CD4-positive, alpha-beta T cell (primary cell): ENCODE data around the gene SYT13. TPM values are rescaled to one million over a fixed set of nuclear protein-coding genes. Genes with fewer than 3 reads are reported as not detected.

Experiments
- ATAC-seq: fragments of 200-7000 bp; cut with Tn5 transposase; one replicate; pipeline ENCODE4 v1.10.0; 2022; ENCODE audit warnings: mild to moderate bottlenecking; ENCODE audit not compliant: poor library complexity
- CTCF ChIA-PET: fragments of 350-600 bp; sonication (Branson Sonifier 250); formaldehyde crosslinking; loops from one replicate; lab custom pipeline; 2021; ENCODE audit warnings: antibody characterized with exemption, inconsistent platforms; lab: Charles Lee
- POLR2A ChIA-PET: fragments of 350-600 bp; sonication (Branson Sonifier 250); formaldehyde crosslinking; loops from one replicate; lab custom pipeline; 2021; ENCODE audit warnings: antibody characterized with exemption, inconsistent platforms; lab: Charles Lee
- DNase-seq, 14 experiments: peaks; one replicate each; pipeline ENCODE4 v3.0.0-alpha.2; 2013 to 2020; ENCODE audit warnings: mixed read lengths in 2 of 14
- H3K27ac ChIP-seq, 2 donors: one replicate each; pipeline versions ENCODE4 v1.5.1 to v1.7.0; 2013; ENCODE audit warnings: low read length in 2 of 2, low read depth in 1 of 2, mild to moderate bottlenecking in 1 of 2
- H3K27me3 ChIP-seq, 2 experiments: 1 replicate in 1 of 2; 2 replicates in 1 of 2; pipeline versions ENCODE4 v1.6.1 to v1.7.0; 2013; ENCODE audit warnings: low read length in 2 of 2, control low read depth in 1 of 2, mild to moderate bottlenecking in 1 of 2, moderate library complexity in 1 of 2; ENCODE audit not compliant: insufficient read depth in 2 of 2, control insufficient read depth in 1 of 2
- H3K36me3 ChIP-seq: one replicate; pipeline ENCODE4 v1.6.1; 2013; ENCODE audit warnings: low read length, control low read depth; ENCODE audit not compliant: insufficient read depth
- H3K4me1 ChIP-seq: one replicate; pipeline ENCODE4 v1.6.1; 2013; ENCODE audit warnings: low read length, control low read depth; ENCODE audit not compliant: insufficient read depth
- H3K4me3 ChIP-seq: one replicate; pipeline ENCODE4 v1.5.1; 2013; ENCODE audit warnings: mild to moderate bottlenecking, low read length, moderate library complexity
- H3K9me3 ChIP-seq, 2 experiments: 1 replicate in 1 of 2; 2 replicates in 1 of 2; pipeline versions ENCODE4 v1.6.1 to v1.7.0; 2013; ENCODE audit warnings: low read length in 2 of 2, mild to moderate bottlenecking in 2 of 2, control low read depth in 1 of 2, moderate library complexity in 1 of 2; ENCODE audit not compliant: control insufficient read depth in 1 of 2, insufficient read depth in 1 of 2
- H3K27ac Mint-ChIP-seq: one replicate; pipeline ENCODE4 v1.8.0; 2020; ENCODE audit warnings: mixed read lengths
- H3K27me3 Mint-ChIP-seq: one replicate; pipeline ENCODE4 v1.8.0; 2021; ENCODE audit warnings: mixed read lengths
- H3K36me3 Mint-ChIP-seq: one replicate; pipeline ENCODE4 v1.8.0; 2021; ENCODE audit warnings: low read depth, mixed read lengths
- H3K4me1 Mint-ChIP-seq: one replicate; pipeline ENCODE4 v1.8.0; 2021; ENCODE audit warnings: low read depth, mixed read lengths
- H3K4me3 Mint-ChIP-seq: one replicate; pipeline ENCODE4 v1.8.0; 2020; ENCODE audit warnings: mild to moderate bottlenecking, mixed read lengths
- H3K9me3 Mint-ChIP-seq: one replicate; pipeline ENCODE4 v1.8.0; 2020; ENCODE audit warnings: mixed read lengths
- intact Hi-C, 2 experiments: fragments of 100-400 bp; cut with DNase I in 1 of 2; cut with micrococcal nuclease in 1 of 2; formaldehyde crosslinking; loops; one replicate each; pipeline versions ENCODE4 v1.15.1 to v1.9.0; 2023 to 2025; cut with DNase I, micrococcal nuclease
- total RNA-seq, 174 experiments: library from RNA in 2 of 174; stranded (reverse) in 2 of 174; gene quantifications; one replicate each; pipeline ENCODE4 v1.2.3 and lab custom pipeline; 2021 to 2026
- TF ChIP-seq, protein P1 (sequence below): fragments of 200-600 bp; IDR thresholded peaks from one replicate; pipeline ENCODE4 v1.8.0; 2022; ENCODE audit warnings: antibody characterized with exemption, mild to moderate bottlenecking

The SYT13 gene
- total RNA-seq, 2 experiments from 2014 or later = not detected

DNA sequence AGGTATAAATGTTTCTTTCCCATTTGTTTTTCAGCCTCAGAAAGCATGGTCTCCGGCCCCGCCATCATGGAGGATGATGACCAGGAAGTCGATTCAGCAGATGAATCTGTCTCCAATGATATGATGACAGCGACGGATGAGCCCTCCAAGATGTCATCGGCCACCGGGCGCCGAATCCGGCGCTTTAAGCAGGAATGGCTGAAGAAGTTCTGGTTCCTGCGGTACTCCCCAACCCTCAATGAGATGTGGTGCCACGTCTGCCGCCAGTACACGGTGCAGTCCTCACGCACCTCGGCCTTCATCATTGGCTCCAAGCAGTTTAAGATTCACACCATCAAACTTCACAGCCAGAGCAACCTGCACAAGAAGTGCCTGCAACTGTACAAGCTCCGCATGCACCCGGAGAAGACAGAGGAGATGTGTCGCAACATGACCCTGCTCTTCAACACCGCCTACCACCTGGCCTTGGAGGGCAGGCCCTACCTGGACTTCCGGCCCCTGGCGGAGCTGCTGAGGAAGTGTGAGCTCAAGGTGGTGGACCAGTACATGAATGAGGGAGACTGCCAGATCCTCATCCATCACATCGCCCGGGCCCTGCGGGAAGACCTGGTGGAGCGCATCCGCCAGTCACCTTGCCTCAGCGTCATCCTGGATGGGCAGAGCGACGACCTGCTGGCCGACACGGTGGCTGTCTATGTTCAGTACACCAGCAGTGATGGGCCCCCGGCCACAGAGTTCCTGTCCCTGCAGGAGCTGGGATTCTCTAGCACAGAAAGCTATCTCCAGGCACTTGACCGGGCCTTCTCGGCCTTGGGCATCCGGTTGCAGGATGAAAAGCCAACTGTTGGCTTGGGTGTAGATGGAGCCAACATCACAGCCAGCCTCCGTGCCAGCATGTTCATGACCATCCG lies 59.9 kb downstream of the SYT13 start:
- intact Hi-C loops = no loop called here
- TF ChIP-seq, protein P1, sequence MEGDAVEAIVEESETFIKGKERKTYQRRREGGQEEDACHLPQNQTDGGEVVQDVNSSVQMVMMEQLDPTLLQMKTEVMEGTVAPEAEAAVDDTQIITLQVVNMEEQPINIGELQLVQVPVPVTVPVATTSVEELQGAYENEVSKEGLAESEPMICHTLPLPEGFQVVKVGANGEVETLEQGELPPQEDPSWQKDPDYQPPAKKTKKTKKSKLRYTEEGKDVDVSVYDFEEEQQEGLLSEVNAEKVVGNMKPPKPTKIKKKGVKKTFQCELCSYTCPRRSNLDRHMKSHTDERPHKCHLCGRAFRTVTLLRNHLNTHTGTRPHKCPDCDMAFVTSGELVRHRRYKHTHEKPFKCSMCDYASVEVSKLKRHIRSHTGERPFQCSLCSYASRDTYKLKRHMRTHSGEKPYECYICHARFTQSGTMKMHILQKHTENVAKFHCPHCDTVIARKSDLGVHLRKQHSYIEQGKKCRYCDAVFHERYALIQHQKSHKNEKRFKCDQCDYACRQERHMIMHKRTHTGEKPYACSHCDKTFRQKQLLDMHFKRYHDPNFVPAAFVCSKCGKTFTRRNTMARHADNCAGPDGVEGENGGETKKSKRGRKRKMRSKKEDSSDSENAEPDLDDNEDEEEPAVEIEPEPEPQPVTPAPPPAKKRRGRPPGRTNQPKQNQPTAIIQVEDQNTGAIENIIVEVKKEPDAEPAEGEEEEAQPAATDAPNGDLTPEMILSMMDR = no peak
- no peaks in the 10 kb centered on the region for H3K4me1 ChIP-seq
- no peaks in the 10 kb centered on the region for H3K27me3 ChIP-seq
- no peak overlapping the region for H3K4me3 ChIP-seq
- H3K9me3 Mint-ChIP-seq = no peaks in the 10 kb centered on the region
- CTCF ChIA-PET = no interaction called here
- H3K27ac ChIP-seq = no peak overlapping the region
- POLR2A ChIA-PET = no interaction called here
- DNase-seq (no peak), ATAC-seq (no peak)
- peaks cover 26% of the 10 kb centered on the region for H3K36me3 Mint-ChIP-seq
- no peaks in the 10 kb centered on the region for H3K4me1 Mint-ChIP-seq
- no peak overlapping the region for H3K4me3 Mint-ChIP-seq
- H3K27ac Mint-ChIP-seq = no peak overlapping the region
- no peaks in the 10 kb centered on the region for H3K27me3 Mint-ChIP-seq
- H3K36me3 ChIP-seq = peaks cover 10% of the 10 kb centered on the region
- H3K9me3 ChIP-seq = no peaks in the 10 kb centered on the region

DNA sequence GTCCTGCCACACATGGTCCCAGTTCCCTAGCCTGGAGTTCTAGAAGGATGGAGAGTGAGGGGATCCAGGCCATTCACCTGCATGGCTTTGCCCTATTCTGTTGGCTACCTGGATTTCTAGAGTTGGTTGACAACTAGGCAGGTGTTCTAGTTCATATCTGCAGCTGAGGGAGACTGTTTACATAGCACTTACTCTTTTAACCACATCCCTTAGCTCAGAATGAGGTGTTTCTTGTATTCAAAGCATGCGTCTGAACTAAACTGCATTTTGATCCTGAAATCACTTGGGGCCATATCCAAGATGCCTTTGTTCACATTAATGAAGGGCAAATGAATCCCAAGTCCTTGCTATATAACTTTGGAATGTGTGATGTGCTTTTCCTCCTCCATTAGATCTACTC lies 60.9 kb downstream of the SYT13 start:
- no peaks in the 10 kb centered on the region for H3K27me3 ChIP-seq
- no peaks in the 10 kb centered on the region for H3K4me1 ChIP-seq
- Mint-ChIP-seq H3K4me3 (no peak overlapping the region), H3K27me3 (no peaks in the 10 kb centered on the region), H3K9me3 (no peaks in the 10 kb centered on the region), H3K36me3 (peaks cover 29% of the 10 kb centered on the region), H3K27ac (no peak overlapping the region), H3K4me1 (no peaks in the 10 kb centered on the region)
- DNase-seq (no peak), ATAC-seq (no peak)
- H3K27ac ChIP-seq = no peak overlapping the region
- ChIA-PET POLR2A (no interaction called here), CTCF (no interaction called here)
- no peaks in the 10 kb centered on the region for H3K9me3 ChIP-seq
- intact Hi-C loops = no loop called here
- H3K4me3 ChIP-seq = no peak overlapping the region
- peaks cover 10% of the 10 kb centered on the region for H3K36me3 ChIP-seq
- TF ChIP-seq, protein P1 = no peak

DNA sequence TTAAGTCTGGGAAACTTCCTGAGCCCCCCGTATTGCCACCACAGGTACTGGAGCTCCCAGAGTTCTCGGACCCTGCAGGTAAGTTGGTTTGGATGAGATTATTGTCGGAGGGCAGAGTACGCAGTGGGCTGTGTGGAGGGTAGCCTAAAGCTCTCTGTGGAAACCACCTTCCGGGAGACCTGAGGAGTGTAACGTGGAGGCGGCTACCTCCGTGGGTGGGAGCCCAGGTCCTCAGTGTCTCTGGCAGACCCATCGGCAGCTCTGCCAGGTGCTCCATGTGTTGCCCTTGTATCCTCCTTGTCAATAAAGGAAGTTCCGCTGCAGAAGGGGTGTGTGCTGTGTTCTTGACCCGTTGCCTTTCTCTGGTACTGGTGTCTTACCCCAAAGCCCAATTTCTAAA lies 61.4 kb downstream of the SYT13 start:
- H3K9me3 Mint-ChIP-seq = no peaks in the 10 kb centered on the region
- TF ChIP-seq, protein P1 = no peak
- POLR2A ChIA-PET = no interaction called here

More for the DNA sequence above, 61.4 kb downstream of the SYT13 start:
- no peak overlapping the region for H3K27ac Mint-ChIP-seq
- Histone ChIP-seq H3K4me1 (no peaks in the 10 kb centered on the region), H3K36me3 (peaks cover 10% of the 10 kb centered on the region), H3K27ac (no peak overlapping the region), H3K4me3 (no peak overlapping the region), H3K27me3 (no peaks in the 10 kb centered on the region), H3K9me3 (no peaks in the 10 kb centered on the region)
- H3K36me3 Mint-ChIP-seq = peaks cover 29% of the 10 kb centered on the region
- no peak for DNase-seq
- CTCF ChIA-PET = no interaction called here
- no peak for ATAC-seq
- H3K4me3 Mint-ChIP-seq = no peak overlapping the region
- intact Hi-C loops = no loop called here
- H3K4me1 Mint-ChIP-seq = no peaks in the 10 kb centered on the region
- H3K27me3 Mint-ChIP-seq = no peaks in the 10 kb centered on the region
